Cardiac septum (tissue), 1 donor: Measurements from ENCODE around the gene CLCN6. TPM values are rescaled to one million over a fixed set of nuclear protein-coding genes. Genes with fewer than 3 reads are reported as not detected.
"Not testable (repeated sequence)": the region's sequence is repeated elsewhere in the genome, so short reads cannot be mapped to it uniquely, and the experiment has no call there.

Experiments used
- DNase-seq: peaks from one replicate; pipeline ENCODE4 v3.0.0-alpha.2; 2020; ENCODE audit warnings: low spot score
- intact Hi-C: fragments of 100-400 bp; cut with DNase I; formaldehyde crosslinking; loops from one replicate; pipeline ENCODE4 v1.14.0; 2022
- total RNA-seq: library from RNA; stranded (reverse); fragmentation: NEBNext Ultra II Directional; extraction: Animal tissue kit (Norgen Biotek cat#: 25700); gene quantifications from one replicate; pipeline ENCODE4 v1.2.1, GENCODE V29; 2021
- donor health status: DM: no; HTN: no; CAD: no.

Gene CLCN6
- total RNA-seq, 1 donor from 2014 or later: 26.3 TPM

DNA sequence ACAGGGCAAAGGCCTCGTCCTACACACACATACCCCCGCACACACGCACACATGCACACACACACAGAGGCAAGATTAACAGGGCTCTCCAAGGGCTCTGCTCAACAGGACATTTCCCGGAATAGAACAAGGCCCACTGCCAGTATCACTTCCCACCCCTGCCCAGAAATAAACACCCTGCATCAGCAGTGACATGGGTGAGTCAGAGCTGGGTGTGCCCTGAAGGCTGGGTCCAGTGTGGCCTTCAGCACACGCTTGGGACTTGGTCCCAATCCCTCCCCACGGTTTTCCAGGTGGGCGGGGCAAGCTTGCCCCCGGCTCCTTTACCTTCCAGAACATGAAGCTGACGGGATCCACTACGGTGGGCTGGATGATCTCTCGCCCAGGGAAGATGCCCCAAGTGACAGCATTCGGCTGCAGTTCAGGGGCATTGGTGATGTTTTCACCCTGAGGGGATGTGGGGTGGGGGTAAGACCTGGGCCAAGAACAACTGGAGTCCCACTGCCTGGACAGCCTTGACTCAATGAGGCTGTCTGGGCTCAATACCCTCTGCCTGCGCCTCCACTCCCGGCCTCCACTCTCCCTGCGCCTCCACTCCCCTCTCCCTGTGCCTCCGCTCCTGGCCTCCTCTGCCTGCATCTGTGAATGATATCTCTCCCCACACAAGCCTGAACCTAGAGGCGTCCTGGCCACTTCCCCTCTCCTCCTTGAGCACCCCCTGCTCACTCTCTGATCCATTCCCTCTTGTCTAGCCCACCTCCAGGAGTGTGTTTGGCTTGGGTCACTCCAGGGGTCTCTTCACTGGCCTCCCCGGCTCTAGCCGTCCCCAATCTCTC, 14.9 kb upstream of the CLCN6 start:
- peak; percentile 94 for DNase-seq
- intact Hi-C loops: loop anchor here (1.0 to 2.0 kb wide), 2 partner anchors 15 to 96 kb away; partner anchors contain the start of gene CLCN6

DNA sequence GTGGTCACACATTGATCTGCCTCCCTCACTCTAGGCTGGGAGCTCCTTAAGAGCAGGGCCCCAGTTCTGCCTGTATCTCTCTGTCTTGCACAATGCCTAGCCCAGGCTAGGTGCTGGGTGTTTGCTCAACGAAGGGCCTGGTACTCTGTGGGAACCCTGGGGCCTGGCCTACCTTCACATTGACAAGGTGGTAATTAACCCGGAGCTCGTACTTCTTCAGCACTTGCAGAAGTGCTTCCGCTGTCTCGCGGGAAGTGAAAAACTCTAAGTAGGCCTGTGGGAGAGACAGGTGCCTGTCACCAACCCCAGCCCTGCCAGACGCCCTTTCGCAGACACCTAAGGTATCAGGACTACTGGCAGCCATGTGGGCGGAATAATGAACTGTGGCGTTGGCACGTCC, 13.9 kb upstream of the CLCN6 start:
- intact Hi-C loops: no loop called here
- DNase-seq: peak; percentile 83

DNA sequence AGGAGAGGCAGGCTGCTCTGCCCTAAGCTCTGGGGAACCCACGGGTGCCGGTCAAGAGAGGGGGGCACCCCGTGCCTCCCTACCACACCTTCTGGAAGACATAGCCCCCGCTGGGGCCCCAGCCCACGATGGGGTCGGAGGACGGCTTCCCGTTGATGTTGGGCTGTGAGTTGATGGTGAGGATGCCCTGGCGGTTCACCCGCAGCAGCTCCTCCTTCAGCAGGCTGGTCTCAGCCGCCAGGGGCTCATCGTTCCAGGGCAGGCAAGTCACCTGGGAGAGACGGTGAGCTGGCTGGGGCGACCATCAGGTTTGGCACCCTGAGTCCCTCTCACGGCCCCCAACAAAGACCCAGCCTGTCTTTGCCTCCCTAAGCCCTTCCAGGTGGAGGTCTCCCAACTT, 12.2 kb upstream of the CLCN6 start:
- DNase-seq: peak; percentile 63
- intact Hi-C loops: no loop called here

GRCh38 chr1:11794446-11795237, 11.3 kb upstream of the CLCN6 start:
- intact Hi-C loops: no loop called here
- DNase-seq: peak; percentile 68

DNA sequence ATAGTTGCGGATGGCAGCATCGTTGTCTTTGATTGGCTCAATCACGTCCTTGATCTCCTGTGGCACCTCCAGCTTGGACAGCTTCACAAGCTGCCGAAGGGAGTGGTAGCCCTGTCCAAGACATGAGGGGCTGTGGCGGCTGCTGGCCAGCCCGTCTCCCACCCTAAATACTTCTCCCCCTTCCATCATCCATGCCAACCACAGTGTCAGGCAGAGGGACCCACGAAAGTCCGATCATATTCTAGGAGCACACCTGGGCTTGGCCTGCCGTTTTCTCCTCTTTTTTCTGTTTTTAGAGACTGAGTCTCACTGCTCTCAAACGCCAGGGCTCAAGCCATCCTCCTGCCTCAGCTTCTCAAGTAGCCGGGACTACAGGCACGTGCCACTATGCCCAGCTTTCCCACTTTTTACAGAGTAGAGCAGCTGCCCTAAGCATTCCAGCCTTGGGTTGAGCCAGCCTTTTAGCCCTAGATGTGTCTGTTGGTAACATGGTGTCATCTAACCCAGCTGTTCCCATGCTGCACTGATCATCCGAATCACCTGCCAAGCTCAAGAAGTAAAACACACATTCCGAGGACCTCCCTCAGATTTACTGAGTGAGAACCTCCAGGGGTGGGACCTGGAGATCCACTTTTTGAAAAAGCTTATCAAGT, 10.6 kb upstream of the CLCN6 start:
- intact Hi-C loops: no loop called here
- peak; percentile 31 for DNase-seq

DNA sequence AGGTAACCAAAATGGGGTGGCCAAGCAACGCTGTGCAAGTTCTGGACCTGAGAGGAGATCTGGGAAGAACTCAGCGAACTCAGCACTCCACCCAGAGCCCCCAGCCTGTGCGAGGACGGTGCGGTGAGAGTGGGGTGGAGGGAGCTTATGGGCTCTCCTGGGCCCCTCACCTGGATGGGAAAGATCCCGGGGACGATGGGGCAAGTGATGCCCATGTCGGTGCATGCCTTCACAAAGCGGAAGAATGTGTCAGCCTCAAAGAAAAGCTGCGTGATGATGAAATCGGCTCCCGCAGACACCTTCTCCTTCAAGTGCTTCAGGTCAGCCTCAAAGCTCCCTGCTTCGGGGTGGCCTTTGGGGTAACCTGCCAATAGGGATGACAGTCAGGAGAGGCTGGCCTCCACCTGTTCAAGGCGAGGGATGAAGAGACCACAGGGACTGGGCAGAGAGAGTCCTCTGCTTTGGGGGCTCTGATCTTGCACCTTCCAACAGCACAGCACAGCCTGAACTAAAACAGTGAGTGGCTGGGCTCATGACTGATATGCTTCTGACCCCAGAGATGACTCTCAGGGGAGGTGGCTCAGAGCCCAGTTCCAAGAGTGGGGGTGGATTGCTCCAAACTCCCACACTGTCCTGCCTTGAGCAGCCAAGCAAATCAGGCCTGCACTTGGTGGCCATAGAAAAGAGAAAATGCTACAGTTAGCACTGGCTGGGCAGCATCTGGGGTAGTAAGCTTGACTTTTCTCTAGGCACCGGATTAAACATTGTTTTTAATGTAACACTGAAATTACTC, 9.8 kb upstream of the CLCN6 start:
- DNase-seq: peak; percentile 82
- intact Hi-C loops: no loop called here

GRCh38 chr1:11797525-11798216, 8.3 kb upstream of the CLCN6 start:
- intact Hi-C loops: no loop called here
- peak; percentile 83 for DNase-seq

DNA sequence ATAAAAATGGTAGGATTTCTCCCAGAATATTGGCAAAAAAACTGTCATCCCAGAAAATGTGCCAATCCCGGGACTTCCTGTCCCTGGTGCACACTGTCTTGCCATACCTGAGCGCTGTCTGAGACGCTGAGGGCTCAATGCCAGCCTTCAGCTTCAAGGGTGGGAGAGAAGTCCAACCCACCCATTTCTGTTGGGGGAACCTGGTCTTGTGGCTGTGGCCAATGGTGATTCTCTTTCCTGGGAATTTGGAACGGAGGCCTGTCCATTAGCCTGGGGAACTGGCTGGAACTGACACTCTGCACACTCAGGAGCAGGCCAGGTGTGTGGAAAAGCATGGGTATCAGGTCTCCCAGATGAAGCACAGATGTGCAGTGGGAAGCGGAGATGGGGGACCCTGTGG, 6.9 kb upstream of the CLCN6 start:
- peak; percentile 36 for DNase-seq
- intact Hi-C loops: no loop called here

- intact Hi-C loops: loop anchor here (5.0 kb wide), 1 partner anchor 63 kb away; the partner anchor contains the start of gene AGTRAP
Measured at GRCh38 chr1:11799896-11800295, 6.1 kb upstream of the CLCN6 start.

GRCh38 chr1:11800391-11800755, 5.6 kb upstream of the CLCN6 start:
- no peak for DNase-seq

More at GRCh38 chr1:11799896-11800295, 6.1 kb upstream of the CLCN6 start:
- no peak for DNase-seq

DNA sequence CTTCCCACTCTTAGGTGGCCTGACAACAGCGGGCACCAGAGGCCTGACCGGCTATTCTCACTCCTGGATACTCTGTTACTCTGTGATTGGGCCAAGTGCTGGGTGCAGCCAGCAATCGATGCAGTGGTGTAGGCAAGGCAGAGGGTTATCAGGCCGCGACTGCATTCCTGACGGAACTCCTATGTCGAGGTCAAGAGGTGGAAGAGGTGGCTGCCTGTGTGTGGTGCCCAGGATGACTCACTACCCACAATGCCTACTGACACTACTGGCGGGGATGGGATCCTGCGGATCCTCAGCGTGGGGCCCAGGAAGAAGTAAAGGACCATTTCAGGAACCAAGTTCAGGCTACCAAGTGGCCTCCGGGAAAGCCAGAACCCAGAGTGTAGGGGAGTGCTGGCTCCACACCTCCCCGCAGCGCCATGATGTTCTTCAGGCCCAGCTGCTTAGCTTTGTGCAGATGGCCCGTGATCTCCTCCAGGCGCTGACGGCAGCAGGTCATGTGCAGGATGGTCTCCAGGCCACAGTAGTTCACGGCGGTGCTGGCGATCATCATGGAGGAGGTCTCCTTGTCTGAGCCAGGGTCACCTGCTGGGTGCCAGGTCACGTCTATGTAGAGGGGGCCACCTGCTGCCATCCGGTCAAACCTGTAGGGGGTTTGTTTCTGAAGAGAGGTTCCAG, 5.1 kb upstream of the CLCN6 start:
- intact Hi-C loops: loop anchor here (5.0 kb wide), 1 partner anchor 64 kb away; the partner anchor contains the start of gene AGTRAP
- DNase-seq: peak; percentile 72

More at GRCh38 chr1:11800391-11800755, 5.6 kb upstream of the CLCN6 start:
- intact Hi-C loops: loop anchor here (5.0 kb wide), 1 partner anchor 63 kb away; the partner anchor contains the start of gene AGTRAP

DNA sequence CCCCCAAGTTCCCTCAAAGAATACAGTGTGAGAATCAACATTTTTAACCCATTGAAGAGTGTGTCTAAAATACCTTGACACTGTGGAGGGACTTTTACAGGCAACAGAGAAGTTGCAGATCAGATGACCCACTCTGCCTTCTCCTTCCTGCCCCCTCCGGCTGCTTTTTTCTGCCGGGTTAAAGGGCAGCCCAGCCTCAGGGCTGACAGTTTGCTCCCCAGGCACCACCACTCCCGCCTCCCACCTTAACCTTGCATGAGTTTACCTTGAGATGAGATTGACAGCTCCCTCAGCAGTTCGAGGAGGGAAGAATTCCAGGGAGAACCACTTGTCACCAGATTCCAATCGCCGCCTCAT, 3.4 kb upstream of the CLCN6 start:
- no peak for DNase-seq
- intact Hi-C loops: loop anchor here (5.0 kb wide), 1 partner anchor 65 kb away; the partner anchor contains the start of gene AGTRAP

GRCh38 chr1:11802973-11803885, 2.8 kb upstream of the CLCN6 start:
- intact Hi-C loops: loop anchor here (5.0 kb wide), 1 partner anchor 66 kb away; the partner anchor contains the start of gene AGTRAP

GRCh38 chr1:11803924-11804665, 1.9 kb upstream of the CLCN6 start:
- intact Hi-C loops: loop anchor here (5.0 kb wide), 1 partner anchor 67 kb away; the partner anchor contains the start of gene AGTRAP
- not testable (repeated sequence) for DNase-seq

More at GRCh38 chr1:11802973-11803885, 2.8 kb upstream of the CLCN6 start:
- peak; percentile 97 for DNase-seq

- no peak for DNase-seq
Measured at GRCh38 chr1:11804666-11805421, 1.1 kb upstream of the CLCN6 start.

More at GRCh38 chr1:11804666-11805421, 1.1 kb upstream of the CLCN6 start:
- intact Hi-C loops: loop anchor here (1.0 to 5.0 kb wide), 2 partner anchors 18 to 68 kb away; partner anchors contain the start of gene AGTRAP
